GM23338 (cell line): ENCODE data around the gene OR8K1.

Source experiments
- CTCF ChIP-seq, 2 experiments: fragments of 200-600 bp in 1 of 2; sonication (generic) in 1 of 2; conservative IDR thresholded peaks; 2 replicates each; pipeline versions ENCODE4 v1.5.1 to v1.6.1; 2016 to 2017; ENCODE audit warnings: antibody characterized with exemption in 2 of 2, low read depth in 2 of 2, mild to moderate bottlenecking in 2 of 2, moderate library complexity in 1 of 2
- EZH2 ChIP-seq: fragments of 200-600 bp; sonication (generic); IDR thresholded peaks from one replicate; pipeline ENCODE4 v1.8.0; 2017; ENCODE audit warnings: antibody characterized with exemption, mild to moderate bottlenecking, low read depth; ENCODE audit not compliant: unreplicated experiment
- JUNB ChIP-seq: IDR thresholded peaks from one replicate; pipeline ENCODE4 v1.6.1; 2016; ENCODE audit warnings: antibody characterized with exemption; ENCODE audit not compliant: unreplicated experiment
- POLR2AphosphoS5 ChIP-seq: IDR thresholded peaks from 2 replicates; pipeline ENCODE4 v1.6.1; 2016; ENCODE audit warnings: antibody characterized with exemption, low read depth
- TF ChIP-seq, protein P1 (sequence below): IDR thresholded peaks from one replicate; pipeline ENCODE4 v1.6.1; 2018; ENCODE audit warnings: antibody characterized with exemption; ENCODE audit not compliant: unreplicated experiment

DNA sequence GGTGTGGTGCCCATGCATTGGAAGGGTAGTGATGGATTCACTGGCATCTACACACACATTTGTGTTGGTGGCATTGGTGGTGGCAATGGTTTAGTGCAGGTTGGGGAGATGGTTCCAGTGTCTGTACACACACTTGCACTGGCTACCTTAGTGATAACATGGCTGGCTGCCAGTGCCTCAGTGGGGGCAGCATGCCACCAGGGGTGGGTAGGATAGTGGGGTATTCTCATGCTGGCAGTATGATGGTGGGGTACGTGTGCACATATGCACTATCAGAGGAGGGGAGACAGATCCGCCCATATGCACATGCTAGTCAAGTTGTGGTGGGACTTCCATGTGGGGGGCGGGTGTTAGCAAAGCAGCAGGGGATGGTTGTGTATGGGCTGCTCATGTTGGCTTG is 38.0 kb upstream of the OR8K1 start:
- no peak for TF ChIP-seq EZH2
- TF ChIP-seq POLR2AphosphoS5: no peak
- no peak for TF ChIP-seq CTCF (conservative IDR thresholded peaks at IDR 0.05; ENCODE audit: low read depth in 2 of 2)
- TF ChIP-seq JUNB: no peak
- TF ChIP-seq, protein P1, sequence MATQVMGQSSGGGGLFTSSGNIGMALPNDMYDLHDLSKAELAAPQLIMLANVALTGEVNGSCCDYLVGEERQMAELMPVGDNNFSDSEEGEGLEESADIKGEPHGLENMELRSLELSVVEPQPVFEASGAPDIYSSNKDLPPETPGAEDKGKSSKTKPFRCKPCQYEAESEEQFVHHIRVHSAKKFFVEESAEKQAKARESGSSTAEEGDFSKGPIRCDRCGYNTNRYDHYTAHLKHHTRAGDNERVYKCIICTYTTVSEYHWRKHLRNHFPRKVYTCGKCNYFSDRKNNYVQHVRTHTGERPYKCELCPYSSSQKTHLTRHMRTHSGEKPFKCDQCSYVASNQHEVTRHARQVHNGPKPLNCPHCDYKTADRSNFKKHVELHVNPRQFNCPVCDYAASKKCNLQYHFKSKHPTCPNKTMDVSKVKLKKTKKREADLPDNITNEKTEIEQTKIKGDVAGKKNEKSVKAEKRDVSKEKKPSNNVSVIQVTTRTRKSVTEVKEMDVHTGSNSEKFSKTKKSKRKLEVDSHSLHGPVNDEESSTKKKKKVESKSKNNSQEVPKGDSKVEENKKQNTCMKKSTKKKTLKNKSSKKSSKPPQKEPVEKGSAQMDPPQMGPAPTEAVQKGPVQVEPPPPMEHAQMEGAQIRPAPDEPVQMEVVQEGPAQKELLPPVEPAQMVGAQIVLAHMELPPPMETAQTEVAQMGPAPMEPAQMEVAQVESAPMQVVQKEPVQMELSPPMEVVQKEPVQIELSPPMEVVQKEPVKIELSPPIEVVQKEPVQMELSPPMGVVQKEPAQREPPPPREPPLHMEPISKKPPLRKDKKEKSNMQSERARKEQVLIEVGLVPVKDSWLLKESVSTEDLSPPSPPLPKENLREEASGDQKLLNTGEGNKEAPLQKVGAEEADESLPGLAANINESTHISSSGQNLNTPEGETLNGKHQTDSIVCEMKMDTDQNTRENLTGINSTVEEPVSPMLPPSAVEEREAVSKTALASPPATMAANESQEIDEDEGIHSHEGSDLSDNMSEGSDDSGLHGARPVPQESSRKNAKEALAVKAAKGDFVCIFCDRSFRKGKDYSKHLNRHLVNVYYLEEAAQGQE: no peak
